Spinal cord (tissue), 10 donors: Measurements from ENCODE around the gene STX10. TPM values are rescaled to one million over a fixed set of nuclear protein-coding genes. Genes with fewer than 3 reads are reported as not detected.
A peak's percentile ranks its signal among the peaks of the same experiment; 100 is the strongest.

Source experiments
- DNase-seq, 6 donors: peaks; one replicate each; pipeline versions ENCODE4 v3.0.0 to v3.0.0-alpha.2; 2013 to 2015; ENCODE audit warnings: low spot score in 6 of 6, low read depth in 4 of 6
- H3K27ac ChIP-seq: one replicate; pipeline ENCODE4 v1.5.1; 2013; ENCODE audit warnings: low read depth, low read length, control low read depth
- H3K27me3 ChIP-seq: one replicate; pipeline ENCODE4 v1.6.1; 2013; ENCODE audit warnings: low read length; ENCODE audit not compliant: control insufficient read depth, insufficient read depth
- H3K36me3 ChIP-seq: one replicate; pipeline ENCODE4 v1.6.1; 2013; ENCODE audit warnings: low read length; ENCODE audit not compliant: control insufficient read depth, insufficient read depth
- H3K4me1 ChIP-seq: one replicate; pipeline ENCODE4 v1.6.1; 2013; ENCODE audit warnings: low read length; ENCODE audit not compliant: control insufficient read depth, insufficient read depth
- H3K4me3 ChIP-seq: one replicate; pipeline ENCODE4 v1.5.1; 2013; ENCODE audit warnings: low read depth, low read length, control low read depth
- H3K9me3 ChIP-seq: one replicate; pipeline ENCODE4 v1.6.1; 2013; ENCODE audit warnings: low read length; ENCODE audit not compliant: control insufficient read depth, insufficient read depth
- WGBS: methylation state at CpG from one replicate; pipeline ENCODE4 v1.1.5; 2013; ENCODE audit warnings: missing lambda C conversion rate; ENCODE audit not compliant: insufficient coverage; 5-methylcytosine and 5-hydroxymethylcytosine counted together
- polyA plus RNA-seq, 2 donors: library from polyadenylated mRNA; unstranded; fragments of 120-200 nt; gene quantifications; one replicate each; pipeline ENCODE4 v1.2.1, GENCODE V29; 2013; ENCODE audit not compliant: insufficient read length in 2 of 2
- total RNA-seq, 2 donors: library from RNA; depleted of rRNA in 1 of 2; stranded (reverse); fragments of 120-200 nt in 1 of 2; fragments of >200 nt in 1 of 2; gene quantifications; one replicate each; pipeline versions ENCODE4 v1.2.3 to v1.2.4, GENCODE V29; 2013 to 2014
- donor health status: healthy.

Gene STX10
- total and polyA plus RNA-seq, 4 donors = 25.5 to 71.3 (median 63.7) TPM

DNA sequence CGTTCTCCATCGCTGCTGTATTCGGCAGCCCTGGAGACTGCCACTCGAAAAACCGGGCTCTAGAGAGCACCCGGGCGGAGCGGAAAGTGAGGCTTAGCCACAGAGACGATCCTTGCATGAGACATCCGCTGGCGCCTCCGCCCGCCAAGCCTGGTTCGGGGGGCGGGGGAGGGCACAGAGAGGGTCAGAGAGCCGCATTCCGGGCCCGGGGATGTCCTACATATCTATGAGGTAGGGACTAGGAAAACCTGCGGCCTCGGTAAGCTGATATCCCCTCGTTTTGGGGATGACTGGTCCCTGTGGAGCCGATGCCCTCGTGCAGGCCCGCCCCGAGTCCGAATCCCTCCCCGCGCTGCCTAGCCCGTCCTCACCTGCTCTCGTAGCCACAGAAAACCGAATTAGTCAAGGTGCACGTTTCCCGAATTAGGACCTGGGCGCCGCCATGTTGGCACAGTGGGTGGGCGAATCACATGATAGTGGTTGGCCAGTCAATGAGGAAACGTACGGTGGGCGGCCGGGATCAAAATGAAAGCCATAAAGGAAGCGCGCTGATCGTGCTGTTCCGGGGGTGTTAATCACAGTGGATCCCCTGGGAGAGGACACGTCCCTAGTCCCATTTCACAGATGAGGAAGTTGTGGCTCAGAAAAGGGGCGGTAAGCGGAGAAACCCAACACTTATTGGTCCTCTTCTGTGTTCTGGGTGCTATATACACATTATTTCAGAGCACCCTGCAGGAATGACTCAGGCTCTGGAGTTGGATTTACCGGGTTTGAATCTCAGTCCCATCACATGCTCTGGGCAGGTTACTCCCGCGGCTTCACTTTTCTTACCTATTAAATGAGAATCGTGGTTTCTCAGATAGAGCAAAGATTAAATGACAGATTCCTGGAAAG is 33.6 kb downstream of the STX10 start, which contains the start of gene TRMT1:
Gene TRMT1 (minus strand): TSS at position 459 of the 894 bp plus-strand sequence. CDS start 341 bp downstream, at position 118.
- no peaks in the 10 kb centered on the region for H3K9me3 ChIP-seq
- peaks cover 51% of the 10 kb centered on the region for H3K4me1 ChIP-seq
- H3K27me3 ChIP-seq = no peaks in the 10 kb centered on the region
- under 1% methylated on average over 47 of the region's 51 CpGs for WGBS
- DNase-seq = peak; percentile 85 to 98 (median 93)
- H3K4me3 ChIP-seq = peak within 1 kb of the TSS; percentile 94
- peaks cover 48% of the 10 kb centered on the region for H3K36me3 ChIP-seq
- peak within 1 kb of the TSS; percentile 61 for H3K27ac ChIP-seq

DNA sequence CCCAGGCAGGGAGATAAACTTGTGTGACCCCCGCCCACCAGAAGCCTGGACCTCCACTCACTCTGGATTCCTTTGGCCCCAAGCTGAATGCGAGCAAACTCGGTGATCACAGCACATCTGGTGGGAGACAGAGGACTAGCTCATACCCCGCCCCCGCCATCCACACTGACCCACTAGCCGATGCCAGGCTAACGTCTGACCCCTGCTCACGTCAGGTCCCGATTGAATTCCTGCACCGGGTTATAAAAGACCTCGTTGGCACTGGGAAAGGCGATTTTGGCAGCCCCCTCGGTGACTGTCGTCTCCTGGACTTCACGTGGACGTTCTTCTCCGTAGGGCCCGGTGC is 34.3 kb downstream of the STX10 start:
- 2% methylated on average over 18 of the region's 18 CpGs for WGBS
- H3K36me3 ChIP-seq = peaks cover 48% of the 10 kb centered on the region
- H3K4me3 ChIP-seq = peak overlapping the region; percentile 94
- no peak for DNase-seq
- H3K27ac ChIP-seq = no peak overlapping the region
- H3K4me1 ChIP-seq = peaks cover 51% of the 10 kb centered on the region
- no peaks in the 10 kb centered on the region for H3K27me3 ChIP-seq
- no peaks in the 10 kb centered on the region for H3K9me3 ChIP-seq

DNA sequence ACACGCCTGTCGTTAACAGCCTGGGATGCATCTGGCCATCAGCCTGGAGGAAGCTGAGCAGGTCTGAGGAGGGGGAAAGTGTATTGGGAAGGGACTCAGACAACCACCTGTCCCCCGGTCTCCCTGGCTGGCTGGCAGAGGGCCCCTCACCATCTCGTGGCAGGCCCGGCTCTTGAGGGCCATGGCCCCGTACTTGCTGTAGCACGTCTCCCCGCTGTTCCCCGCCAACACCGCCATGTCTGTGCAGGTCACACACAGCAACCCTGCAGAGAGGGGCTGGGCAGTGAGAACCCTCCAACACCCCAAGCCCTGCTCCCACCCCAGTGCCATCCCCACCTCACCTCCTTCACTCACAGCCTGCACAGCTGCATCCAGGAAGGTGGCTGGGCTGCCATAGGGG is 37.6 kb downstream of the STX10 start:
- 93% methylated on average over 10 of the region's 10 CpGs for WGBS
- peaks cover 70% of the 10 kb centered on the region for H3K36me3 ChIP-seq

DNA sequence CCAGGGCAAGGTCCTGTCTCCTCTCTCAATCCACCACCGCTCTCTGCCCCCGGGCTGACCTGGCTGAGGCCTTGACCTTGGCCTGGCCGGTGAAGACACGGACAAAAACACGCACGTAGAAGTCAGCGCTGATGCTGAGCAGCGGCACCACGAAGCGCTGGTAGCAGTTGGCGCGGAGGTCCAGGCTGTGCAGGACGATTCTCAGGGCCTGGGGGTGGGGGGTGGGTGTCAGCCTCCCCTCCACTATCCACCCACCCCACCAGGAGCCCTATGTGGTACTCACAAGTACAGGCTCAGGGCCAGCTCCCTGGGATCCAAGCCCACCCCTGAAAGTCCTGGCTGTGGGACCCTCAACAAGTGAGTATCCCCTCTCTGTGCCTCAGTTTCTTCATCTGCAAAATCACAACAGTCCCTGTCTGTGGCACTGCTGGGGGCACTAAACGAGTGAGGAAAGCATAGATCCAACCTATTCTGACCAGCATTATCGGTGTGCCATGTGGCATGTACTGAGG is 40.0 kb downstream of the STX10 start:
- WGBS = 93% methylated on average over 4 of the region's 15 CpGs
- H3K4me3 ChIP-seq = no peak overlapping the region
- peaks cover 2% of the 10 kb centered on the region for H3K4me1 ChIP-seq
- H3K27me3 ChIP-seq = no peaks in the 10 kb centered on the region
- H3K27ac ChIP-seq = no peak overlapping the region
- DNase-seq = no peak
- no peaks in the 10 kb centered on the region for H3K9me3 ChIP-seq
- H3K36me3 ChIP-seq = peaks cover 85% of the 10 kb centered on the region

More for the DNA sequence above, 37.6 kb downstream of the STX10 start:
- H3K4me3 ChIP-seq = no peak overlapping the region
- DNase-seq = no peak
- no peaks in the 10 kb centered on the region for H3K27me3 ChIP-seq
- no peak overlapping the region for H3K27ac ChIP-seq
- H3K4me1 ChIP-seq = peaks cover 26% of the 10 kb centered on the region
- no peaks in the 10 kb centered on the region for H3K9me3 ChIP-seq

DNA sequence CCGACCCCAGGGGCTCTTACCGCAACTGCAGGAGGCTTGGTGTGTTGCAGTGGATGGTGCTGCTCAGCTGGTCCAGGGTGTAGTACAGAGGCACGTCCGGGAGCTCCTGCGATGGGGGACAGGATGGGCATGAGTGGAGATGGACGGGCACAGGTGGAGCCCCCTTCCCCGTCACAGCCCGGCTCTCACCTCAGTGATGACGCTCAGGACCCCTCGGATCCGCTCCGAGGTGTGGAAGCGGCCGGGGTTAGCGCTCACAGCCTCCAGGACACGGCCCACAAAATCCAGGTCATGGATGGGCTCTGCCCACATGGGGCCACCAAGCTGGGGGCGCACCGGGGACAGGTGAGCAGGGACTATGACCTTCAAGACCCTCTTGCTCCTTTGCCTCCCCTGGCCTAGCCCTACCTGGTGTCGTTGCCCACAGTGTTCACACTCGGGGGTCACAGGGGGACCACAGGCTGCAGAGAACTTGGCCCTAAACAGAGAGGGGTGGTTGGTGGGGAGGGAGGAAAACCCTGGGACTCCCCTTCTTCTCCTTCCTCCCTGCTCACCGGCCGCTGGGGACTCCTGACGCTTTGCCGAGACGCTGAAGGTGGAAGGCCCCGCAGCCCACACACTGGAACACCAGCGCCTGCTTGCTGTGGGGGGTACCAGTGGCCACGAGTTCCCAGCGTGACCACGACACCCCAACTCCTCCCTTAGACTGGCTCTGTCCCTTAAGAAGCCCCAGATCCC is 40.6 kb downstream of the STX10 start:
- no peak overlapping the region for H3K4me3 ChIP-seq
- peaks cover 86% of the 10 kb centered on the region for H3K36me3 ChIP-seq
- peaks cover 7% of the 10 kb centered on the region for H3K4me1 ChIP-seq
- no peak for DNase-seq
- no peaks in the 10 kb centered on the region for H3K27me3 ChIP-seq
- no peaks in the 10 kb centered on the region for H3K9me3 ChIP-seq
- no peak overlapping the region for H3K27ac ChIP-seq
- WGBS = 96% methylated on average over 28 of the region's 30 CpGs

DNA sequence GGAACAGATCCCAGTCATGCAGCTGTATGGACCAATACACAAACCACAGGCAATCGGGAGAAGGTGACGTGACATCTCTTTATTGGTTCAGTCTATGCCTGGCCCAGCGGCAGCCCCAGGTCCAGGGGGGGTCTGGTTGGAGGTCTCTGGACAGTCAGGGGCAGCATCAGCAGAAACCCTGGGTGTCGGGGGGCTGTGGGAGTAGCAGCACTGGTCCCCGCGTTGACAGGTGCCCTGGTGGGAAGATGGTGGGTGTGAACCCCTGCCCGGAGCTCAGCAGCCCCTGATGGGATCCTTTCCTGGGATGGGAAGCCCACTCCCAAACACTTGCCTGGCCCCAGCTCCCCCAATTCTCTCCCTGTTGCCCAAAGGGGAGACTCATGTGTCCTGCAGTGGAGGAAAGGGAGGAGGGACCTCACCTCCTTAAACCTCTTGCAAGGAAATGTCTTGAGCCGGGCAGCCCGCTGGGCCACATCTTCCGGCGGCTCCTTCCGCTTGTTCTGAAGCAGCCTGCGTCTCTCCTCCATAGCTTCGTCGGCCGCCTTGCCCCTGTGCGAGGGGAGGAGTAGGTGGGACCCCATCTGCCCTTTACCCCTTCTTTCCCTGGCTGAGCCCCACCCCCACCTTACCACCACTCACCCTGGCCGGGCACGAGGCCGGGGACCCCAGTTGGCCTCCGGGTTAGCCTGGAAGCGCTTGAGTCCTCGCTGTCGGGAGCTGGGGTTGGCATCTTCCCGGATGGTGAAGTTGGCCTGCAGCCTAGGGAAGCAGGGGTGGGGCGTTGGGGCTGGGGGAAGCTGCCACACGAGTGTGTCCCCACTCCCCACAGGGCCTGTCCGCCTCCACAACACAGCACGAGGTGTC is 45.1 kb downstream of the STX10 start:
- Histone ChIP-seq H3K27me3 (peaks cover 11% of the 10 kb centered on the region), H3K4me3 (no peak overlapping the region), H3K4me1 (peaks cover 43% of the 10 kb centered on the region), H3K27ac (peak overlapping the region; percentile 52), H3K36me3 (peaks cover 74% of the 10 kb centered on the region), H3K9me3 (no peaks in the 10 kb centered on the region)
- 79% methylated on average over 14 of the region's 29 CpGs for WGBS
- no peak for DNase-seq

DNA sequence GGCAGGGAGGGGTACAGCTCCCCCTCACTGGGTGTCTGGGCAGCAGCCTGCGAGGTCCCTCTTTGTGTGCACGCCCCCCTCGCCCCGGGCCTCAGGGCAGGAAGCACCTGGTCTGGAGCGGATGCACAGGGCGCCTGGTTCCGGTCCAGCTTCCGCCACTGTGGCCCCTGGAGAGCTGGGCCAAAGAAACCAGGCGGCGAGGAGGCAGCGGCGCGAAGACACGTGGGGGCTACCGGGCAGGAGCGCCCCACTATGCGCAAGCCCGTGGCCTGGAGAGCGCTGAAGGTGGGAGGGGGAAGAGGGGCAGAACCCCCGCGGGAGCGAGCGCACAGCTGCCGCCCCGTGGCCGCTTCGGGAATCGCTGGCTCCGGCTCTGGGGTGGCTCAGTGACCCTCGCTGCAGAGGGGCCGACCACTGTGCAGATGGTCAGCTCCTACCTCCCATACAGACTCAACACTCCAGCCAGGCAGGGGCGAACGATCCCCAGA is 45.8 kb downstream of the STX10 start:
- peak overlapping the region; percentile 52 for H3K27ac ChIP-seq
- DNase-seq = no peak
- H3K27me3 ChIP-seq = peaks cover 17% of the 10 kb centered on the region
- H3K4me3 ChIP-seq = no peak overlapping the region
- WGBS = 33% methylated on average over 32 of the region's 33 CpGs
- H3K36me3 ChIP-seq = peaks cover 73% of the 10 kb centered on the region
- peaks cover 49% of the 10 kb centered on the region for H3K4me1 ChIP-seq
- no peaks in the 10 kb centered on the region for H3K9me3 ChIP-seq

DNA sequence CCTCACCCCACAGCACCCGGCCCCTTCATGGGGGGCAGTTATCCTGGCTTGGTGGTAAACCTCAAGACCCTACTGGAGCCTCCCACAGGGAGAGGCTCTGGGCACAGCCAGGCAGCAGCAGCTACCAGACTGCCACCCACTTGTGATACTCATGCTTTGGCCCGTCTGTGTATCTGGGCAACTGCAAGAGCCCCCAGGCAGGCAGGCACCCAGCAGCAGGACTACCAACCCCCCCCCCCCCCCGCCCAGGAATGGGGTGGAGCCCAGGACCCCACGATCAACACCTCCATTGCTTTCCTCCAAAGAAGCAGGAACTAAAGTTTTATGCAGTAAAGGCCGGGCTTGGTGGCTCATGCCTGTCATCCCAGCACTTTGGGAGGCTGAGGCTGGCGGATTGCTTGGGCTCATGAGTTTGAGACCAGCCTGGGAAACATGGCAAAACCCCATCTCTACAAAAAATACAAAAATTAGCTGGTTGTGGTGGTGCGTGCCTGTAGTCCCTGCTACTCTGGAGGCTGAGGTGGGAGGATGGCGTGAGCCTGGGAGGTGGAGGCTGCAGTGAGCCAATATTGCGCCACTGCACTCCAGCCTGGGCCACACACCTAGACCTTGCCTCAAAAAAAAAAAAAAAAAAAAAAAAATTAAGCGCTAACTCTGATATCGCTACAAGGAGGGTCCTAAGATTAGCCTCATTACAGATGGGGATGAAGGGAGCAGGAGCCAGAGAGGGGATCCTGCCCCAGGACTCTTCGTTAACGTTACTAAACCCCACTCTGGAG is 46.4 kb downstream of the STX10 start:
- peak overlapping the region; percentile 16 for H3K27ac ChIP-seq
- H3K9me3 ChIP-seq = no peaks in the 10 kb centered on the region
- H3K4me3 ChIP-seq = no peak overlapping the region
- 80% methylated on average over 6 of the region's 13 CpGs for WGBS
- peaks cover 22% of the 10 kb centered on the region for H3K27me3 ChIP-seq
- peaks cover 72% of the 10 kb centered on the region for H3K36me3 ChIP-seq
- DNase-seq = no peak
- H3K4me1 ChIP-seq = peaks cover 54% of the 10 kb centered on the region
